ENCODE data around the gene DPF3.

GRCh38 chr14:72833174-72833573 is 60.7 kb downstream of the DPF3 start:
- TF ChIP-seq CTCF (IDR thresholded peaks at IDR 0.05; ENCODE audit: low read depth, low read length, poor library complexity, severe bottlenecking), result no peak
- TF ChIP-seq EZH2phosphoT487 (IDR thresholded peaks at IDR 0.05; ENCODE audit: borderline replicate concordance, low read length), result no peak
